GM19455 (cell line): ENCODE results near the gene PKD2L1.
A peak's percentile ranks its signal among the peaks of the same experiment; 100 is the strongest.
"Not testable (repeated sequence)": the region's sequence is repeated elsewhere in the genome, so short reads cannot be mapped to it uniquely, and the experiment has no call there.

Experiments used
- ATAC-seq: cut with Tn5 transposase; IDR thresholded peaks from one replicate; pipeline ENCODE4 v1.9.1; 2021; ENCODE audit not compliant: unreplicated experiment

PKD2L1 gene

DNA sequence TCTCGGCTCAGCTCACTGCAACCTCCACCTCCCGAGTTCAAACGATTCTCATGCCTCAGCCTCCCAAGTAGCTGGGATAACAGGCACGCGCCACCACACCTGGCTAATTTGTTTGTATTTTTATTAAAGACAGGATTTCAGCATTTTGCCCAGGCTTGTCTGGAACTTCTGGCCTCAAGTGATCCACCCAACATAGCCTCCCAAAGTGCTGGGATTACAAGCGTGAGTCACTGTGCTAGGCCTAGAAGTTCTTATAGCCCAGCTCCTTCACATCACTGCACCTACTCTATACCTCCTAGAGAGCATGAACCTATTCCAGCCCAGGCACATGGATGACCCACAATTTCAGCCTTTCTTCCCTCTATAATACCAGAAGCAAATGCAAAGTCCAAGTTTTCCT lies 42.3 kb downstream of the PKD2L1 start:
- no peak for ATAC-seq

DNA sequence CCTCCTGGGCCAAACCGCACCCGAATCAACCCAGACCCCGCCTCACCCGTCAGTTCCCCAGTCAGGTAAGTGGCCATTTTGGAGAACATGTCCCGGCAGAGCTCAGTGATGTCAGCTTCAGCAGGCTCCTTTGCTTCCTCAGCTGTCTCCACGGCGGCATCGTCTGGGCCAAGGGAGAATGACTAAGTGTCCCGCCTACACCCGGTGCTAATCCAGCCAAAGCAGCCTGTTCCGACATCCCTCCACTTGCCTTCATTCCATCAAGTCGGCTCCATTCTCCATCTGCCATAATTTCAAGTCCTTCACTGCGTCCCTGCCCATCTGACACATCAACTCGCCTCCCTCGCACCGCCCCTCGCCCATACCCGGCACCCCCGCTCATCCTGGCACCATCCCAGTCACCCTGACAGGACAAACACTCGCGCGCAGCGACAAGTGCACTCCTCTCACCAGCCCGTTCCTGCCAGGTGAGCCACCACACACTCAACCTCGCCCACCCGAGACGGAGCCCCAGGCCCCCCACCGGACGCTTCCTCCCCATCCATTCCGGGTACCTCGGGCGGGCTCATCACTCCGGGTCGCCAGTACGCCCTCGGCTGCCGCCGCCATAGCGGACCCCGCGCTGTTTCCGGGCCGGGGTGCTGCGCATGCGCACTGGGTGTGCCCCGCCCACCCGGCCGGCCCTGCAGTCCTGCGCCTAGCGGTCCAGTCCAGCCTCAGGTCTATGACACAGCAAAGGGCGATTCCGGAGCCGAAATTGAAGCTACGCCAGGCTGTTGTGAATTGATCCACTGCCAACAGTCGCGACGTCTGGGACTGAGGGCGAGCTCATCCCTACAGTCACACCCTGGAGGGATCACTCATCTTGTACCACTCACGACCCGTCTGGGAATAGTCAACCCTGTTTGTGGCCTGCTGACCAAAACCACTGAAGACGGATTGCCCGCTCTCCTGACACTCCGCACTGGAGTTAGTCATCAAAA lies 43.7 kb downstream of the PKD2L1 start, which contains the start of gene BLOC1S2:
Gene BLOC1S2 (minus strand): TSS at position 630 of the 983 bp plus-strand sequence. CDS start 21 bp downstream, at position 609.
- peak; percentile 91 for ATAC-seq

DNA sequence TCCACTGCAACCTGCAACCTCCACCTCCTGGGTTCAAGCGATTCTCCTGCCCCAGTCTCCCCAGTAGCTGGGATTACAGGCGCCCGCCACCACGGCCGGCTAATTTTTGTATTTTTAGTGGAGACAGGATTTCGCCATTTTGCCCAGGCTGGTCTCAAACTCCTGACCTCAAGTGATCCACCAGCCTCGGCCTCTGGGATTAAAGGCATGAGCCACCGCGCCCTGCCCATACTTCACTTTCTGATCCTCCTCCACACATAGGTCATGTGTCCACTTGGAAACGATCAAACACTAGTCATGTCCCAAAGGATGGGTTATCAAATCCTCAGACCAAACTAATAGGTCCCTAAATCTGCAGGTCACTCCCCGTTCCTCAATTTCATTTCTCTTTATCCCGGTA lies 44.7 kb downstream of the PKD2L1 start:
- ATAC-seq: not testable (repeated sequence)

DNA sequence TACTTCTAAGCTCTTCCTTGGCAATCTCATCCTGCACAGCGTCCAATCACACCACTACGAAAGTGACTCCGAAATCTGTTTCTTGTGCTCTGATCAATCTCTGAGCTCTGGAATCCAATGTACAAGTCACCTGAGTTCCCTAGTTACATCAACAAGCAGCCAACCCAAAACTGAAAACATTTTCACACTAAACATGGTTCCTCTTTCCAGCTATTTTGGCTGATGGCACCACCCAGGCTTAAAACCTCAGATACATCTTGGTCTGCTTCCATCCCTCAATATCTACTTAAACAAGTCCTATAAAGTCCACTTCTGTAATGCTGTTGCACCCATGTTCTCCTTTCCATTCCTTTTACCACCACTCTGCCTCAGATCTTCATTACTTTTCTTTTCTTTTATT lies 47.1 kb downstream of the PKD2L1 start:
- no peak for ATAC-seq

DNA sequence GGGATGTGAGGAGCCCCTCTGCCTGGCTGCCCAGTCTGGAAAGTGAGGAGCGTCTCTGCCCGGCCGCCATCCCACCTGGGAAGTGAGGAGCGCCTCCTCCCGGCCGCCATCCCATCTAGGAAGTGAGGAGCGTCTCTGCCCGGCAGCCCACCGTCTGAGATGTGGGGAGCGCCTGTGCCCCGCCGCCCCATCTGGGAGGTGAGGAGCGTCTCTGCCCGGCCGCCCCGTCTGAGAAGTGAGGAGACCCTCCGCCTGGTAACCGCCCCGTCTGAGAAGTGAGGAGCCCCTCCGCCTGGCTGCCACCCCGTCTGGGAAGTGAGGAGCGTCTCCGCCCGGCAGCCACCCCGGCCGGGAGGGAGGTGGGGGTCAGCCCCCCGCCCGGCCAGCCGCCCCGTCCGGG lies 53.1 kb downstream of the PKD2L1 start:
- ATAC-seq: not testable (repeated sequence)

DNA sequence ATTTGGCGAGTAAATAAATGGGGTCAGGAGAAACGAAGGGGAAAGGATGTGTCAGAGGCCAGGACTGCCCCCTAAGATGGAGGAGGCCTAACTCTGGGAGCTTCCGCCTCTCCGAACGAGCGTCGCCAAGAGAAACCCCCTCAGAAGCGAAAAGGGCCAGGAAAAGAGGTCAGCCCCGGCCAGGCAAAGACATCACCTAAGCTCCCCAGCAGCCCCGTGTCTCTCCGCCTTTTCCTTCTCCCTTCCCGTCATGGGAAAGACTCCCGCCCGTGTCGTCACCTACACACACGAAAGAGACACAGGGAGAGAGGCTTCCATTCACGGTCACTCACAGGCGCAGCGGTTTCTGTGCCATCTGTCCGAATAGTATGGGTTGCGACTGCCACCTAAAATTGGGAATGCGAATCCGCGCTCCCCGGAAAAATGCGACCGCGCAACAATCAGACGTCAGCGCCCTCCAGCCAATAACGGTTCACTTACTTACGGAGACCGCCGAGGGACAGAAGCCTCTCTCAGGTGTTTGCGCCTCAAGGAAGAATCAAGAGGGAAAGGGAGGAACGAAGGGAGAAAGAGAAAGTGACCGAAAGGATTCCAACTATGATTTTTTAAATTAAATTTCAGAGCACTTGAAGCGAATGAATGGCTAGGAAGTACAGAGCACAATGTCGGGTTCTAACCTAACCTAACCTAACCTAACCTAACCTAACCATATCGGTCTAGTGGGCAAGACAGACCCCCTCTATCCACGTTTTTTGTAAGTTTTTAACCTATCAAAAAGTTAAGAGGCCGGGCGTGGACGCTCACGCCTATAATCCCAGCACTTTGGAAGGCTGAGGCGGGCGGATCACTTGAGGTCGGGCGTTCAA lies 62.6 kb downstream of the PKD2L1 start, which contains the start of gene CWF19L1:
Gene CWF19L1 (minus strand): TSS at position 400 of the 866 bp plus-strand sequence. CDS start 45 bp downstream, at position 355.
- ATAC-seq: peak; percentile 86

DNA sequence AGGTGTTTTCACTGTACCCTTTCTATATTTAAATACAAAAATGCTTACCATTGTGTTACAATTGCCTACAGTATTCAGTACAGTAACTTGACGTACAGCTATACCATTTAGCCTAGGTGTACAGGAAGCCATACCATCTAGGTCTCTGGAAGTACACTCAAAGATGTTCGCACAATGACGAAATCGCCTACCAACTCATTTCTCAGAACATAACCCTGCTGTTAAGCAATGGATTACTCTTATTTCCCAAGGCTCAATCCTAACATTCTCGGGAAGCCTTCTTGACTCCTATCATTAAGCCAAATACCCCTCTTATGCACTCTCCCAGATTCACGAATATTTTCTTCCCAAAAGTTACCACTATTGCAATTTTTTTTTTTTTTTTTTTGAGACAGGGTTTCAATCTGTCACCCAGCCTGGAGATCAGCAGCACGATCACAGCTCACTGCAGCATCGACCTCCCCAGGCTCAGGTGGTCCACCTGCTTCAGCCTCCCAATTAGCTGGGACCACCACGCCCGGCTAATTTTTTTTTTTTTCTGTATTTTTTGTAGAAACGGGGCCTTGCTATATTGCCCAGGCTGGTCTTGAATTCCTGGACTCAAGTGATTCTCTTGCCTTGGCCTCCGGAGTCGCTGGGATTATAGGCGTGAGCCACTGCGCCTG lies 64.1 kb downstream of the PKD2L1 start:
- no peak for ATAC-seq

DNA sequence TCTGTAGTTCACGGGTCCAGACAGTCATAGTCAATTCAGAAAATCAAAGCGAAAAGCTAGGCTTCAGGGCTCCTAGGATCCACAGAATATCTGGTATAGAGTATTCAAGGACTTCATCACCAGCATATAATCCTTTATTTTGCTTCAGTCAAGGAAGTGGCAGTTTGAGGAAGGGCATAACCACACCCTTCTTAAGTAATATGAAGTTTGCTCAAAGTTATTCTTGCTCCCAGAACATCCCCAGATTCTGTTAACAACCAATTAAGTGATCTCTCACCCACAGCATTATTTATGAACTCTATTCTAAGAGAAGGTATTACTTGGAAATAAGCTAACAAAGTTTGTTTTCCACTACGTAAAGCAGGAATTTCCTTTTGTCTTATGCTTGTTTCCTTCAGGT lies 75.8 kb downstream of the PKD2L1 start:
- ATAC-seq: no peak

DNA sequence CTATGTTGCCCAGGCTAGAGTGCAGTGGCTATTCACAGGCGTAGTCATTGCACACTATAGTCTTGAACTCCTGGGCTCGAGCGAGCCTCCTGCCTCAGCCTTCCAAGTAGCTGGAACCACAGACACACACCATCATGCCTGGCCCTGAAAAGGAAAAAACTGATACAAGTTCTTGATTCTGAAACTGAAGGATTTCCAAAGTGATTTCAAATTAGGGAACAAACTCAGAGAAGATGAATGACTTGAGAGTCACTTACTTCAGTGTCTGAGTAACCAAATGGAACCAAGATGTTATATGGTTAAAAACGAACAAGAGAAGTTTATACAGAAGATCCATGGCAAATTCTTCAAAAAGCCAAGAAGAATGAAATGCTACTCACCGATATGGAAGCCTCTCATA lies 77.0 kb downstream of the PKD2L1 start:
- no peak for ATAC-seq

DNA sequence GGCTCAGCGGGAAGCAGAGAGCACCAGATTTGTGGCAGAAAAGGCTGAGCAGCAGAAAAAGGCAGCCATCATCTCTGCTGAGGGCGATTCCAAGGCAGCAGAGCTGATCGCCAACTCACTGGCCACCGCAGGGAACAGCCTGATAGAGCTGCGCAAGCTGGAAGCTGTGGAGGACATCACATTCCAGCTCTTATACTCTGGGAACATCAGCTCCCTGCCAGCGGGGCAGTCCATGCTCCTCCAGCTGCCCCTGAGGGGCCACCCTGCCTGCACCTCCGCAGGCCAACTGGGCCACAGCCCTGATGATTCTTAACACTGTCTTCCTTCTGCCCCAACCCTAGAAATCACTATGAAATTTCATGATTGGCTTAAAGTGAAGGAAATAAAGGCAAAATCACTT lies 81.2 kb downstream of the PKD2L1 start:
- no peak for ATAC-seq

DNA sequence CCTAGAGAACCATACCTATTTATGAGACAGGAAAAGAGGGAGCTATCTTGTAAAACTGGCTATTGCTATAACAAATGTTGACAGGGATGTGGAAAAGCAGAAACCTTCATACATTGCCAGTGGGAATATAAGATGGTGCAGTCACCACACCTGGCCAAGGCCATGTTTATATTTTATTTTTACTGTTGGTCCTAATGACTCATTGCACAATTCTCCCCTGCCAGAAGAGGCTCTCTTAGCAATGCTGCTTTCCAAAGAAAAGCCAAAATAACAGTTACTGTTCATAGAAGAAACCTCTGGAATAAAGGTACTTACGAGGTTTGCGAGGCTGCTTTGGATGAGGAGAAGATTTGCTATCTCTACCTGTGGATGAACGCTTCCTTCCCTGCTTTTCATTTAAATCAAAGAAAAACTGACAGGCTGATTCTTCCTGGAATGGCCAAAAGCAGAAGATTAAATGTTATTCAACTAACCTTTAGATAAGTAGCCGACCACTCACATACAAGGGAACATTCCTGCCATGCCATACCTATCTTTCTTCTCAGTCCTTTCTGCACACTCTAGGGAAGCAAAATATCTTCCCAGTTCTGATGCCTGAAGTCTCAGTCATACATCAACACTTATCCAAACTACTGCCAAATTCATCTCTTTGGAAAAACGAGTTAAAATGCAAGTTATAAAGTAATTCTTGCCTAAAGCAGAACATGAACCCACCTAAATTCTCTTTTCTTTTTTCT lies 84.4 kb downstream of the PKD2L1 start:
- ATAC-seq: no peak

DNA sequence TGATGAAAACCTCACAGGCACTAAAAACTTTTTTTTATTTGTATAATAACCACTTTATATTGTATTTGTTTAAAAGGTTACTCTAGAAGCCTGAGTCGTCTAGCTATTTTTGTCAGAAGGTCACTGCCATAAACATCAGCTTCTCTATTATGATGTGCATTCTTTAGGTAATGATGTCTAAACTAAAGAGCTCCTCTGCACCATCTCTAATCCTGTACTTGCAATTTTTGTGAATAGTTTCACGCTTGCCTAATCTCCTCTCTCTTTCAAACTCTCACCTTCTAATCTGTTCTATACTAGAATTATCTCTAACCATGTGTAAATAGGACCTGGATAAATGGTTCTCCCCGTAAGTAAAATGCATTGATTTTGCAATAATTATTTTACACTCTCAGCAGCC lies 90.2 kb downstream of the PKD2L1 start:
- no peak for ATAC-seq

DNA sequence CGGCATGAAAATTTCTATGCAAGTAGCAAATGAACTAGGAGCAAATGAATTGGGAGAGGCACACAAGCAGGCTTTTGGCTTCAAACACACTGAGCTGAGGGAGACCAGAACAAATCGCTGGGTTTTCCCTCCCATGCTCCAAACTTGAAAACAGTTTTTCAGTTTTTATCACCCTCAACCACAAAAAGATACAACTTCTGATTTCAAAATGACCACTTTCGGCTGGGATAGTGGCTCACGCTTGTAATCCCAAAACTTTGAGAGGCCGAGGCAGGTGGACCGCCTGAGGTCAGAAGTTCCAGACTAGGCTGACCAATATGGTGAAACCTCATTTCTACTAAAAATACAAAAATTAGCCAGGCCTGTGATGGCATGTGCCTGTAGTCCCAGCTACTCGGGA lies 91.6 kb downstream of the PKD2L1 start:
- ATAC-seq: no peak
